GM12878 (cell line): ENCODE data around the gene TBC1D9B. TPM values are rescaled to one million over a fixed set of nuclear protein-coding genes. Genes with fewer than 3 reads are reported as not detected.

Experiments used
- ATAC-seq: fragments of 200-7000 bp; cut with Tn5 transposase; 3 replicates; pipeline ENCODE4 v1.9.1; 2020; ENCODE audit warnings: mild to moderate bottlenecking, moderate library complexity
- BruUV-seq: library from RNA; stranded (reverse); fragments of 400-500 nt; replicated peaks from 2 replicates; lab custom pipeline; 2021; lab: Mats Ljungman, UMichigan
- CTCF ChIA-PET: fragments of 300-600 bp; sonication (Branson Sonifier 250); formaldehyde crosslinking; extraction: SDS; loops from one replicate; lab custom pipeline; 2021; ENCODE audit warnings: inconsistent platforms; lab: Yijun Ruan, JAX
- POLR2A ChIA-PET: fragments of 350-600 bp; formaldehyde crosslinking; extraction: SDS; loops from one replicate; lab custom pipeline; 2021; ENCODE audit warnings: inconsistent platforms; lab: Charles Lee
- RAD21 ChIA-PET: fragments of 300-600 bp; sonication (Branson Sonifier 250); formaldehyde crosslinking; loops from one replicate; lab custom pipeline; 2023; ENCODE audit warnings: antibody characterized with exemption; ENCODE audit not compliant: unreplicated experiment; lab: Charles Lee
- SMC1A ChIA-PET: fragments of 300-600 bp; sonication (Branson Sonifier 250); formaldehyde crosslinking; loops from one replicate; lab custom pipeline; 2023; ENCODE audit not compliant: unreplicated experiment, uncharacterized antibody; lab: Charles Lee
- DNase-seq: peaks from one replicate; pipeline ENCODE4 v3.0.0-alpha.2; 2011; ENCODE audit warnings: low read depth, low spot score
- FAIRE-seq: peaks from 3 replicates; lab custom pipeline; 2011; peaks lifted over from hg19 to GRCh38; lab: Jason Lieb, UNC
- H2AFZ ChIP-seq: 2 replicates; pipeline ENCODE4 v1.6.0; 2011; ENCODE audit warnings: low read depth, low read length, control low read depth; ENCODE audit not compliant: control insufficient read depth
- H3K27ac ChIP-seq: 2 replicates; pipeline ENCODE4 v1.5.1; 2011; ENCODE audit warnings: control low read depth; ENCODE audit not compliant: control insufficient read depth, insufficient read depth
- H3K27me3 ChIP-seq, 2 experiments: replicated peaks in 1 of 2; 2 replicates each; pipeline versions ENCODE4 v1.6.0 to v1.6.1; 2011; ENCODE audit warnings: low read length in 1 of 2; ENCODE audit not compliant: control insufficient read depth in 2 of 2, insufficient read depth in 2 of 2
- H3K36me3 ChIP-seq, 2 experiments: 2 replicates each; pipeline ENCODE4 v1.5.1; 2011; ENCODE audit warnings: low read length in 1 of 2; ENCODE audit not compliant: control insufficient read depth in 2 of 2, insufficient read depth in 2 of 2
- H3K4me1 ChIP-seq: 2 replicates; pipeline ENCODE4 v1.6.1; 2011; ENCODE audit warnings: mild to moderate bottlenecking, low read length, moderate library complexity, mixed read lengths; ENCODE audit not compliant: control insufficient read depth, insufficient read depth
- H3K4me2 ChIP-seq: 2 replicates; pipeline ENCODE4 v1.6.0; 2011; ENCODE audit warnings: control low read depth; ENCODE audit not compliant: control insufficient read depth, insufficient read depth
- H3K4me3 ChIP-seq: fragments of 200-600 bp; sonication (generic); 2 replicates; pipeline ENCODE4 v1.5.1; 2016
- H3K79me2 ChIP-seq: 2 replicates; pipeline ENCODE4 v1.6.0; 2011; ENCODE audit warnings: low read length; ENCODE audit not compliant: control insufficient read depth, insufficient read depth
- H3K9ac ChIP-seq: 2 replicates; pipeline ENCODE4 v1.8.0; 2011; ENCODE audit warnings: low read length, control low read depth, mixed read lengths; ENCODE audit not compliant: control insufficient read depth, insufficient read depth
- H3K9me3 ChIP-seq: replicated peaks from 3 replicates; pipeline ENCODE4 v1.5.1; 2011; ENCODE audit warnings: mild to moderate bottlenecking, low read length; ENCODE audit not compliant: control insufficient read depth, insufficient read depth
- H4K20me1 ChIP-seq: 2 replicates; pipeline ENCODE4 v1.6.0; 2011; ENCODE audit not compliant: control insufficient read depth, insufficient read depth
- KAT2A ChIP-seq: conservative IDR thresholded peaks from 2 replicates; pipeline ENCODE4 v1.6.1; 2011; ENCODE audit warnings: low read depth, low read length; ENCODE audit not compliant: control insufficient read depth
- MYC ChIP-seq: IDR thresholded peaks from 2 replicates; pipeline ENCODE4 v1.6.1; 2011; ENCODE audit warnings: mild to moderate bottlenecking, low read length, moderate library complexity, inconsistent platforms; ENCODE audit not compliant: insufficient read depth, insufficient replicate concordance, insufficient read length, severe bottlenecking
- PKNOX1 ChIP-seq: fragments of 450-650 bp; IDR thresholded peaks from 2 replicates; pipeline ENCODE4 v1.6.1; 2016; ENCODE audit warnings: mild to moderate bottlenecking
- SREBF1 ChIP-seq: IDR thresholded peaks from 2 replicates; pipeline ENCODE4 v1.6.1; 2012; ENCODE audit warnings: mild to moderate bottlenecking, low read length
- TCF7 ChIP-seq: IDR thresholded peaks from 2 replicates; pipeline ENCODE4 v1.6.1; 2014; ENCODE audit warnings: antibody characterized with exemption, borderline replicate concordance
- ZSCAN29 ChIP-seq: fragments of 450-650 bp; IDR thresholded peaks from 2 replicates; pipeline ENCODE4 v1.6.1; 2017; ENCODE audit warnings: mild to moderate bottlenecking, moderate library complexity
- WGBS: methylation state at CpG from one replicate; pipeline ENCODE4 v1.1.6; 2016; ENCODE audit warnings: low lambda C conversion rate; ENCODE audit not compliant: insufficient replicate concordance, insufficient coverage; ENCODE audit errors: missing lambda C conversion rate; 5-methylcytosine and 5-hydroxymethylcytosine counted together
- in situ Hi-C: fragments of 300-500 bp; cut with MboI; formaldehyde crosslinking; loops from 9 replicates; pipeline ENCODE4 v1.14.3; 2018; ENCODE audit warnings: mixed read lengths
- intact Hi-C: fragments of 100-400 bp; cut with micrococcal nuclease; formaldehyde crosslinking; loops from one replicate; pipeline ENCODE4 v1.14.2; 2022; ENCODE audit not compliant: unreplicated experiment
- polyA plus RNA-seq, 11 experiments: library from polyadenylated mRNA; depleted of rRNA in 4 of 11; unstranded in 6 of 11; stranded (reverse) in 5 of 11; fragments of >200 nt; fragmentation: Nextera tagmentation in 4 of 11; fragmentation: Illumina TruSeq in 1 of 11; extraction: Ambion mirVana in 4 of 11; extraction: Trizol in 1 of 11; gene quantifications; 1 replicate in 1 of 11; 2 replicates in 10 of 11; pipeline versions ENCODE4 v1.2.1 to v1.2.3, GENCODE V29; 2011 to 2016; ENCODE audit warnings: inconsistent platforms in 2 of 11, missing spikeins in 2 of 11, low read depth in 1 of 11
- total RNA-seq, 4 experiments: library from RNA; depleted of rRNA in 3 of 4; stranded (reverse); fragments of >200 nt in 3 of 4; fragmentation: Illumina TruSeq in 1 of 4; extraction: Trizol in 1 of 4; gene quantifications; 2 replicates each; pipeline versions ENCODE4 v1.2.1 to v1.2.3, GENCODE V29; 2013 to 2021
- TF ChIP-seq, protein P1 (sequence below): fragments of 450-650 bp; IDR thresholded peaks from 2 replicates; pipeline ENCODE4 v1.6.1; 2016; ENCODE audit warnings: mild to moderate bottlenecking

TBC1D9B gene
- total and polyA plus RNA-seq, 10 of the 15 experiments (the other 5 are each of a cell fraction or from before 2014, with no cell fraction given) = 4.0 to 74.2 (median 34.6) TPM

- peaks cover 10 to 19% of the 10 kb centered on the region in 2 experiments for H3K36me3 ChIP-seq
Measured at GRCh38 chr5:179882338-179882737, 25.4 kb downstream of the TBC1D9B start.

More at GRCh38 chr5:179882338-179882737, 25.4 kb downstream of the TBC1D9B start:
- no peaks in the 10 kb centered on the region for H4K20me1 ChIP-seq
- TF ChIP-seq MYC (no peak), PKNOX1 (no peak), KAT2A (no peak), ZSCAN29 (no peak), SREBF1 (no peak), TCF7 (no peak)
- TF ChIP-seq, protein P1, sequence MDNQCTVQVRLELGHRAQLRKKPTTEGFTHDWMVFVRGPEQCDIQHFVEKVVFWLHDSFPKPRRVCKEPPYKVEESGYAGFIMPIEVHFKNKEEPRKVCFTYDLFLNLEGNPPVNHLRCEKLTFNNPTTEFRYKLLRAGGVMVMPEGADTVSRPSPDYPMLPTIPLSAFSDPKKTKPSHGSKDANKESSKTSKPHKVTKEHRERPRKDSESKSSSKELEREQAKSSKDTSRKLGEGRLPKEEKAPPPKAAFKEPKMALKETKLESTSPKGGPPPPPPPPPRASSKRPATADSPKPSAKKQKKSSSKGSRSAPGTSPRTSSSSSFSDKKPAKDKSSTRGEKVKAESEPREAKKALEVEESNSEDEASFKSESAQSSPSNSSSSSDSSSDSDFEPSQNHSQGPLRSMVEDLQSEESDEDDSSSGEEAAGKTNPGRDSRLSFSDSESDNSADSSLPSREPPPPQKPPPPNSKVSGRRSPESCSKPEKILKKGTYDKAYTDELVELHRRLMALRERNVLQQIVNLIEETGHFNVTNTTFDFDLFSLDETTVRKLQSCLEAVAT = no peak
- peaks cover 16% of the 10 kb centered on the region for H3K9me3 ChIP-seq
- H3K27me3 ChIP-seq = no peaks in the 10 kb centered on the region
- no TSS peak for BruUV-seq
- no peak overlapping the region for H3K9ac ChIP-seq
- H3K4me1 ChIP-seq = no peaks in the 10 kb centered on the region
- FAIRE-seq = no peak
- 88% methylated on average over 4 of the region's 4 CpGs for WGBS
- ChIA-PET SMC1A (interaction anchor here (0.7 kb wide), 1 partner anchor 30 kb away, joined by 3 read pairs; no protein-coding TSS in a partner anchor), RAD21 (no interaction called here), POLR2A (no interaction called here), CTCF (no interaction called here)
- no peak overlapping the region for H2AFZ ChIP-seq
- intact Hi-C loops = no loop called here
- in situ Hi-C loops = no loop called here
- no peak overlapping the region for H3K4me2 ChIP-seq
- no peak for ATAC-seq
- no peak overlapping the region for H3K4me3 ChIP-seq
- no peak overlapping the region for H3K27ac ChIP-seq
- DNase-seq = no peak
- H3K79me2 ChIP-seq = no peaks in the 10 kb centered on the region
